ENCODE data around the gene GBX1.

Gene GBX1

DNA sequence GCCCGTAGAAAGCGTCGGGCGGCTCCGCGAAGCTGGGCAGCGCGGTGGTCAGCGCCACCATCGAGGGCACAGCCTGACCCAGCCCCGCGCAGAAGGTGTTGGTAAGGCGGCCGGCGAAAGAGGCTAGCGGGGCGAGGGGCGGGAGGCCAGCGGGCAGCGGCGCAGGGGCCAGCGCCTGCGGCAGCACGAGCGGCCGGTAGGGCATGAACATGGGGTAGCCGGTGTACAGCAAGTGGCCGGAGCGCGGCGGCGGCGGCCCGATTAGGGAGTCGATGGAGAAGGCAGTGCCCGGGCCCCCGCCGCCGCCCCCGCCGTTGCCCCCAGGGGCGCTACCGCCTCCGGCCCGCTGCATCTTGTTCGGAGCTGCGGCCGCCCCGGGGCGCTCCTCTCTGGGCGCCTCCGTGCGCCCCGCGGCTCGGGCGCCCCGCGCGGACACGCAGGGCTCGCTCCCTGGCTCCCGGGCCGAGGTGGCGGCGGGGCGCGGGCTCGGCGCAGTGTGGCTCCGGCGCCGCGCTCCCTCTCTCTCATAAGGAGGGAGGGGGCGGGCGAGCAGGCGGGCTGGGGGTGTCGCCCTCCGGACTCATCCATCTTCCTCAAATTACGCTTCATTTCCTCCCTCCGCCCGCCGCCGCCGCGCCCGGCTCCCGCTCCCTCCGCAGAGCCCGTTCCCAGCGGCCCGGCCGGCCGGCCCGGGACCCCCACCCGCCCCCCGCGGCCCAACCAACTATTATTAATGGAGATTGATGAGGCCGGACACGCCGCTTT is at the start of gene GBX1:
TSS of gene GBX1 (minus strand) at position 498 of the 765 bp plus-strand sequence. CDS start at position 352, 146 bp downstream.
- Histone ChIP-seq H3K9me2 (replicated peaks; ENCODE audit: insufficient read depth, low read length) (no peaks in the 10 kb centered on the region), H3K4me2 (ENCODE audit: low read depth, low read length, poor library complexity, severe bottlenecking) (no peak within 1 kb of the TSS), H3K27me3 (ENCODE audit: low read length) (no peaks in the 10 kb centered on the region), H3K9ac (ENCODE audit: low read length) (no peak within 1 kb of the TSS), H3F3A (ENCODE audit: insufficient read depth) (no peaks in the 10 kb centered on the region), H3K79me2 (ENCODE audit: insufficient read depth, low read length) (no peaks in the 10 kb centered on the region), H3K4me3 (ENCODE audit: insufficient read depth, low read length, poor library complexity, severe bottlenecking) (no peak within 1 kb of the TSS), H3K27ac (ENCODE audit: low read depth, low read length) (no peak within 1 kb of the TSS), H2AFZ (ENCODE audit: low read depth, low read length, severe bottlenecking) (no peak within 1 kb of the TSS), H3K36me3 (ENCODE audit: low read length) (no peaks in the 10 kb centered on the region), H4K20me1 (ENCODE audit: low read depth, low read length) (no peaks in the 10 kb centered on the region), H3K9me3 (ENCODE audit: insufficient read depth, low read length) (no peaks in the 10 kb centered on the region)
- TF ChIP-seq EZH2phosphoT487 (conservative IDR thresholded peaks at IDR 0.05; ENCODE audit: low read length) (no peak), CTCF (IDR thresholded peaks at IDR 0.05; ENCODE audit: insufficient read depth, low read length, poor library complexity, severe bottlenecking) (no peak)

- Histone ChIP-seq H2AFZ (ENCODE audit: low read depth, low read length, severe bottlenecking) (no peak overlapping the region), H3K9ac (ENCODE audit: low read length) (no peak overlapping the region), H3K27ac (ENCODE audit: low read depth, low read length) (no peak overlapping the region), H3K27me3 (ENCODE audit: low read length) (no peaks in the 10 kb centered on the region), H3K36me3 (ENCODE audit: low read length) (peaks cover 4% of the 10 kb centered on the region; the same call in 1 of the 2 replicates), H4K20me1 (ENCODE audit: low read depth, low read length) (no peaks in the 10 kb centered on the region), H3K79me2 (ENCODE audit: insufficient read depth, low read length) (no peaks in the 10 kb centered on the region), H3K4me2 (ENCODE audit: low read depth, low read length, poor library complexity, severe bottlenecking) (no peak overlapping the region), H3K9me3 (ENCODE audit: insufficient read depth, low read length) (no peaks in the 10 kb centered on the region), H3K9me2 (replicated peaks; ENCODE audit: insufficient read depth, low read length) (no peaks in the 10 kb centered on the region), H3F3A (ENCODE audit: insufficient read depth) (no peaks in the 10 kb centered on the region), H3K4me3 (ENCODE audit: insufficient read depth, low read length, poor library complexity, severe bottlenecking) (no peak overlapping the region)
- TF ChIP-seq EZH2phosphoT487 (conservative IDR thresholded peaks at IDR 0.05; ENCODE audit: low read length) = no peak
- no peak for TF ChIP-seq CTCF (IDR thresholded peaks at IDR 0.05; ENCODE audit: insufficient read depth, low read length, poor library complexity, severe bottlenecking)
Measured at GRCh38 chr7:151215396-151215795, 47.9 kb upstream of the GBX1 start.

DNA sequence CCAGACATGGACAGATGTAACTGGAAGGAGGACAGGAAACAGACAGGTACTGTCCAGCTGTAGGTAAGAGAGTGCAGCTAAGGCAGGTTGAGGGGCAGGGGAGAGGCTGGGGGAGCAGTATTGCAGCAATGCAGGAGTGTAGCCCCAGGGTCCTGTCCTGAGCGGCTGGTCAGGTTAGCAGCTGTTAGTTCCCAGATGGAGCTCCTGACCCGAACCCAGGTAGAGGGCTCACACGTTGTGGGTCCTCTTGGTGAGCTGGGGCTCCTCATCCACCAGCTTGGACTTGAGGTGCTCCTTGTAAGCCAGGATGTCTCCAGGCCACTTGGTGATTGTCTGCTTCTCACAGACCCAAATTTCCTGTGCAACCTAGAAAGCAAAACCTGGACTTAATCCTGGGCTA is 46.3 kb upstream of the GBX1 start:
- Histone ChIP-seq H3K4me3 (ENCODE audit: insufficient read depth, low read length, poor library complexity, severe bottlenecking) (no peak overlapping the region), H3K9me2 (replicated peaks; ENCODE audit: insufficient read depth, low read length) (no peaks in the 10 kb centered on the region), H3K4me2 (ENCODE audit: low read depth, low read length, poor library complexity, severe bottlenecking) (no peak overlapping the region), H4K20me1 (ENCODE audit: low read depth, low read length) (no peaks in the 10 kb centered on the region), H2AFZ (ENCODE audit: low read depth, low read length, severe bottlenecking) (no peak overlapping the region), H3K27me3 (ENCODE audit: low read length) (no peaks in the 10 kb centered on the region), H3K27ac (ENCODE audit: low read depth, low read length) (no peak overlapping the region), H3K9ac (ENCODE audit: low read length) (no peak overlapping the region), H3K79me2 (ENCODE audit: insufficient read depth, low read length) (no peaks in the 10 kb centered on the region), H3F3A (ENCODE audit: insufficient read depth) (no peaks in the 10 kb centered on the region), H3K36me3 (ENCODE audit: low read length) (peaks cover 4% of the 10 kb centered on the region; the same call in 1 of the 2 replicates), H3K9me3 (ENCODE audit: insufficient read depth, low read length) (no peaks in the 10 kb centered on the region)
- TF ChIP-seq EZH2phosphoT487 (conservative IDR thresholded peaks at IDR 0.05; ENCODE audit: low read length) (no peak), CTCF (IDR thresholded peaks at IDR 0.05; ENCODE audit: insufficient read depth, low read length, poor library complexity, severe bottlenecking) (no peak)

Measured in SU-DHL-6 (cell line).